Hepatocyte (in vitro differentiated cells): ENCODE results near the gene ENGASE.

Experiments
- CTCF ChIP-seq: fragments of 200-600 bp; sonication (generic); IDR thresholded peaks from 2 replicates; pipeline ENCODE4 v1.5.1; 2016; ENCODE audit warnings: antibody characterized with exemption, mild to moderate bottlenecking; ENCODE audit not compliant: poor library complexity
- EZH2 ChIP-seq: fragments of 200-600 bp; sonication (generic); IDR thresholded peaks from 2 replicates; pipeline ENCODE4 v1.6.1; 2016; ENCODE audit warnings: antibody characterized with exemption, mild to moderate bottlenecking, borderline replicate concordance

GRCh38 chr17:79039886-79040285 lies 34.7 kb upstream of the ENGASE start:
- TF ChIP-seq CTCF (no peak), EZH2 (no peak)
